Mesenteric fat pad (tissue), 1 donor: ENCODE results near the gene PSMB11. TPM values are rescaled to one million over a fixed set of nuclear protein-coding genes. Genes with fewer than 3 reads are reported as not detected.

Source experiments
- DNase-seq: peaks from one replicate; pipeline ENCODE4 v3.0.0-alpha.2; 2020; ENCODE audit warnings: low spot score
- total RNA-seq: library from RNA; stranded (reverse); fragmentation: NEBNext Ultra II Directional; extraction: Animal tissue kit (Norgen Biotek cat#: 25700); gene quantifications from one replicate; pipeline ENCODE4 v1.2.1, GENCODE V29; 2021
- donor health status: DM: yes; HTN: yes; CAD: no.

PSMB11 gene
- total RNA-seq, 1 donor from 2014 or later: not detected

DNA sequence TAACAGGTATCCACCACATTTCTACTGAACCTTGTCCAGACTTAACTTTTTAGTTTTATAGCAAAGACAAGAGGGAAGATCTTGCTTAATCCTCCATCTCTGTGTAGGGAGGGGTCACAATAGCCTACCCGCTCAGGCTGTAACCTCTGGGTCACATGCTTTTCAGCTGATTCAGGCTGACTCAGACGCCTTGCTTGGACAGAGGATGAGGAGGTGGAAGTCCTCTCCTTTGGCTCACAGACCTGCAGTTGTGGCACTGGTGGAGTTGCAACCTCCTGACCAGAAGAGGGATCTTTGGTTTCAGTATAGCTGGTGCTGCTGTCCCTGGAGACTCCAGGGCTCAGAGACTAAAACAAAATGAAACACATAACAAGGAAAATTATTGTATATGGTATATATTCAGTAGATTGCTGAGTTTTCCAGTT is 36.7 kb downstream of the PSMB11 start:
- peak; percentile 88 for DNase-seq

DNA sequence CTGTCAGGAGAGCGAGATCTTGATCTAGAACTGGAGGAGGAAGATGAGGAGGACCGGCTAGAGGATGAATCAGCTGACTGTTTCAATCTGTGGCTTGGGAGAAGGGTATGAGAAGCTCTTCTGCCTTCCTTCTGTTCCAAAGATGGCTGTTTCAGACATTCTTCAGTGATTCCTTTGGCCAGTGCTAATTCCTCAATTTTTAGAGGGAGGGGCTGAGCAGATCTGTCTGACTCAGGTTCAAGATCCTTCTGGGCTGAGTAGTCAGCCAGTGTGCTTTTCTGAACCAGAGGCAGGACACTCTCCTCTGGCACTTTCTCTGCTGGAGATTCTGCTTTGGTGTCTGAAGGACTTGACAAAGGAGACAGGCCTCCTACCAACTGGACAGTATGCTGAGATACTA is 37.7 kb downstream of the PSMB11 start:
- DNase-seq: no peak

DNA sequence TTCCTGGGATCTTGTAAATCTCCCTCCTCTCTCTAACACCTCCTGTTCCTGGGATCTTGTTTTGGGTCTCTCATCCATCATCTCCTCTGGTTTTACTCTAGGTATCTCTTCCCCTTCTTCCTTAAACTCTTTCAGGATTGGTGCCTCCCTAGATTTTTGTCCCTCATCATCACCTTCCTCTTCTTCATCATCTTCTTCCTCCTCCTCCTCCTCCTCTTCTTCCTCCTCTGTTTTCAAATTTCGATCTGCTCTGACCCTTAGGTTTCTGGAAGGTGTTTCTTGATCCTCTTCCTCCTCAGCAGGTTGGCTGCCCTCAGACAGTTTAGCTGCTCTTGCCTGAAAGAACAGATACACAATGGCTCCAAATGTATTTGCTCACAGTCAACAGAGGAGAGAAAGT is 38.5 kb downstream of the PSMB11 start:
- DNase-seq: no peak

DNA sequence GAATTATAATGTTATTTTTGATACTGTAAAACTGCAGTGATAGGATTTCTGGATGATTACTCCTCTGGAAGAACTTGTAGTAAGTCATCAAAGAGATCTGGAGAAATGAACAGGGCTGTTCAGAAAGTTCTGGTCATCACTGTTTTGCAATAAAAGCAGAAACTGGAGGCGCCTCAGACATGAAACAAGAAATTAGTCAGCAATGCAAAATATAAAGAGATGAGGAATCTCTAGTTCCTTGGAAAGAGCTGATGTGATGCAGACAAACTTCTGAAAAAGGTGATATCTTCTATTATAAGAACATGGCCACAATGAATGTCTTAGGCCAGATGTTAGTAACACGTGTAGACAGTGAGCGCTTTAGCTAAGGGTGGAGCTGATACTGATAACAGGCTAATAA is 43.4 kb downstream of the PSMB11 start:
- DNase-seq: no peak

DNA sequence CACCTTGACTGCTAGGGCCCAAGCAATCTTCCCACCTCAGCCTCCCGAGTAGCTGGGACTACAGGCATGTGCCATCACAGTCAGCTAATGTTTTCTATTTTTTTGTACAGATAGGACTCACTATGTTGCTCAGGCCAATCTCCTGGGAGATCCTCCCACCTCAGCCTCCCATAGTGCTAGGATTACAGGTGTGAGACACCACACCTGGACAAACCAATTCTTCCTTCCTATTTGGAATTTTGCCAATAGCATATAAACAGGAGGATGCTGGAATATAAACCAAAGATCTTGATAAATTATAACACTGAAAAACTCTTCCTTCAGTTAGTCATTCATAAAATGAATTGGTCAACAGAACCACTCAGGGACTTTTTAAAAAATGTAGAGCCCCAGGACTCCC is 44.6 kb downstream of the PSMB11 start:
- DNase-seq: no peak

DNA sequence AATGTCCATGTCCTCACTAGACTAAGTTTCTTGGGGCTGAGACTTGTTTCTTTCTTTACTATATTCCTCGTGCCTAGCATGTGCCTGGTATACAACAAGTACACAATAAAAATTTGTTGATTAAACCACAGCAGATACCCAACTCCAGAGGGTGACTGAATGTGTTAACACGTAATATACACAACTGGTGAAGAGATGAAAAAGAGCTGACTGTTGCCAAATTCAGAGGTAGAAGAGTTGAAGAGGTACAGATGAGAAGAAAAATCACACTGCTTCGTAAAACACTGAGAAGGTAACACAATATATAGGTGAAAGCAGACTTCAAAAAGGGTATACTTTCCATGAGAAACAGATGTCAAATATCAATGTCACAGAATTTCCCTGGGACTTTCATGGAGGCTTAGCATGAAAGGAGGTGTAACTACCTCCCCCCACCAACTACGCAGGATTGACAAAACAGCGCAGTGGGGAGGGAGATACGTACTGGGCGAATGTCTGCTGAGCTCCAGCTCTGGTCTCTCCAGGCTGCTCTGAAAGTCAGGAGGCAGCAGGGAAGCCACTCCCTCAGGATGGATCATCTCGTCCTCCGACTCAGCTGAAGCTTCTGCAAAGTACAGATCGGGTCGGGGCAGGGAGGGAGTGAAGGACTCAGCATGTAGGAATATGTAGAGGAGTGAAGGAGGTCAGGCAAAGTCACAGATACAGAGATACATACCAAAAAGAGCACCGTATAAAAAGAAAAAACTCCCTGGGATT is 47.7 kb downstream of the PSMB11 start:
- no peak for DNase-seq

DNA sequence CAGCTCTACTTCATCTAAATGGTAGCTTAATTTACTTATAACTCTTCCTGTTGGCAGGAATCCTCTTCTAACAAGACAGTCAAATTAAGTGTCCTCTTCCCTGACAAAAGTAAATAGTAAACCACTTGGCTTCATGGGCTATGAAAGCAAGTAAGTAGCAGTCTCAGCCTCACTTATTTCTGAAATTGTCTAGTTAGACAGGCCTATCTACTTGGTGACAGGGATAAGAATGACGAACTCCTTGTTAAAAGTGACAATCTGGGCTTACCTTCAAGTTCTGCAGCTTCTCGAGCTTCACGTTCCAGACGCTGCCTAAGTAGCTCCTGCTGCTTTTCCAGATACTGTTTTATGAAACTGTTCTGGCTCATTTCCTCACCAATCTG is 48.2 kb downstream of the PSMB11 start:
- DNase-seq: no peak

DNA sequence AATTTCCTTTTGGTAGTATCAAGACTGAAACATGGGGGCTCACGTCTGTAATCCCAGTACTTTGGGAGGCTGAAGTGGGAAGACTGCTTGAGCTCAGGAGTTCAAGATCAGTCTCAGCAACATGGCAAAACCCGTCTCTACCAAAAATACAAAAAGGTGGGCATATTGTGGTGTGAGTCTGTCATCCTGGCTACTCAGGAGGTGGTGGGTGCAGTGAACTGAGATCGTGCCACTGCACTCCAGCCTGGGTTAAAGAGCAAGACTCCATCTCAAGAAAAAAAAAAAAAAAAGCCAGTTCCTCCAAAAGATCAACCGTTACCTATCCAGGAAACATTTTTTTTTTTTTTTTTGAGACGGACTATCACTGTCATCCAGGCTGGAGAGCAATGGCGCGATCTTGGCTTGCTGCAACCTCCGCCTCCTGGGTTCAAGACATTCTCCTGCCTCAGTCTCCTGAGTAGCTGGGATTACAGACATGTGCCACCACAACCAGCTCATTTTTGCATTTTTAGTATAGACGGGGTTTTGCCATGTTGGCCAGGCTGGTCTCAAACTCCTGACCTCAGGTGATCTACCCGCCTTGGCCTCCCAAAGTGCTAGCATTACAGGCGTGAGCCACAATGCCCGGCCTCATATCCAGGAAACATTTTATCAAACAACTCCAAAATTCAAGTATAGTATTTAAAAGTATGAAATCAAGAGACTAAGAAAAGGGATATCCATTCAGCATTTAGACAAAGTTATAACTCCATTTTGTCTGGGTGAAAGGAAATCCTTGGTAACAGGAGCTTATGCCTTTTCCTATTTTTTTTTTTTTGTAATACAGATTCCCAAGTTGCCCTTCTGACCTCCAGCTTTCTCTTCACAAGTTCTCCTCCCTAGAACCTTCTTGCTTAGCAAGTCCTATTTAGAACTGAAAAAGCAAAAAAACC is 49.5 kb downstream of the PSMB11 start:
- DNase-seq: no peak

DNA sequence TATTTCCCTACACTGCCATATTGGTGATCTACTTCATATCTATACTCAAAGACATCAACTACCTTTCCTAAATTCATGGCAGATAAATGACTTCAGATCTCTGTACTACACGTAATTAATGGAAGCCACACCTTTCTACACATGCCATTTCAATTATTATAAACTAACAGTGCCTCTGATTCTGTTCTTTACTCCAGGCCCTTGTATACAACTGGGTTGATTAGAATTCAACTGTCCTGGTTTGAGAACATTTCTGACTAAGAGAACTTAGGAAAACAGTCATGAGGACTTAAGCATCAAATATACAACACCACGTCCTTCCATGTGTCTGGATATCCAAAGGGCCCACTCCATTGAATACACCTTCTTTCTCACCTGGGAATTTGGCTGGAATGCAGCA is 51.1 kb downstream of the PSMB11 start:
- no peak for DNase-seq

DNA sequence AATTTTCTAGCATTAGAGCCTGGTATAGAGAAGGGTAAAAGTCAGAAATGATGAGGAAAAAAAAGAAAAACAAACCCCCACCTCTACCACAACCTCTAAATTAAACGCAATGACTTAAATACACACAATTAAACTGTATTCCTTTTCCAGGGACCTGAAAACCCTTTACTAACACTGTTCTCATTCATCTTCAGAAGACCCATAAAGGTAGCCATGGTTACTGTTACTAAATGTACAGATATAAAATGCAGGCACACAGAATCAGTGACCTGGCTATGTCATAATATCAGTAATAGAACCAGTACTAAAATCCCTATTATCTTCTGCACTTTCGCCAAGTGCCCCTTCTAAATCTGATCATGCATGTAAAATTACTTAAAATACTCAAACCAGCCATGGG is 51.5 kb downstream of the PSMB11 start:
- no peak for DNase-seq

Other genes with a start within 250 kb of the PSMB11 start
- 25.5 TPM for gene SLC7A7, start 226.8 kb upstream of the PSMB11 start, total RNA-seq
- gene MRPL52, start 212.3 kb upstream of the PSMB11 start, total RNA-seq: 54.0 TPM
- gene MMP14, start 205.6 kb upstream of the PSMB11 start, total RNA-seq: 273 TPM
- gene LRP10, start 170.5 kb upstream of the PSMB11 start, total RNA-seq: 113 TPM
- 0.39 TPM for gene REM2, start 159.0 kb upstream of the PSMB11 start, total RNA-seq
- gene RBM23, start 123.1 kb upstream of the PSMB11 start, total RNA-seq: 53.8 TPM
- 54.8 TPM for gene PRMT5, start 112.8 kb upstream of the PSMB11 start, total RNA-seq
- gene HAUS4, start 85.1 kb upstream of the PSMB11 start, total RNA-seq: 20.8 TPM
- 6.0 TPM for gene AJUBA, start 59.7 kb upstream of the PSMB11 start, total RNA-seq
- gene C14orf93, start 32.1 kb upstream of the PSMB11 start, total RNA-seq: 4.9 TPM
- 113 TPM for gene PSMB5, start 7.3 kb upstream of the PSMB11 start, total RNA-seq
- gene CDH24, start 15.3 kb downstream of the PSMB11 start, total RNA-seq: 2.4 TPM
- gene ACIN1, start 52.9 kb downstream of the PSMB11 start, total RNA-seq: 137 TPM
- gene C14orf119, start 53.3 kb downstream of the PSMB11 start, total RNA-seq: 50.5 TPM
- not detected for gene CIROP, start 62.8 kb downstream of the PSMB11 start, total RNA-seq
- gene CEBPE, start 77.0 kb downstream of the PSMB11 start, total RNA-seq: not detected
- gene SLC7A8, start 141.4 kb downstream of the PSMB11 start, total RNA-seq: 33.4 TPM
- gene RNF212B, start 195.7 kb downstream of the PSMB11 start, total RNA-seq: not detected
- gene HOMEZ, start 243.9 kb downstream of the PSMB11 start, total RNA-seq: 6.8 TPM